ENCODE measurements around the gene SFXN1. TPM values are rescaled to one million over a fixed set of nuclear protein-coding genes. Genes with fewer than 3 reads are reported as not detected.

The SFXN1 gene
- total and polyA plus RNA-seq, 2 of the 4 experiments (the other 2 are of a cell fraction): 131 to 410 TPM

DNA sequence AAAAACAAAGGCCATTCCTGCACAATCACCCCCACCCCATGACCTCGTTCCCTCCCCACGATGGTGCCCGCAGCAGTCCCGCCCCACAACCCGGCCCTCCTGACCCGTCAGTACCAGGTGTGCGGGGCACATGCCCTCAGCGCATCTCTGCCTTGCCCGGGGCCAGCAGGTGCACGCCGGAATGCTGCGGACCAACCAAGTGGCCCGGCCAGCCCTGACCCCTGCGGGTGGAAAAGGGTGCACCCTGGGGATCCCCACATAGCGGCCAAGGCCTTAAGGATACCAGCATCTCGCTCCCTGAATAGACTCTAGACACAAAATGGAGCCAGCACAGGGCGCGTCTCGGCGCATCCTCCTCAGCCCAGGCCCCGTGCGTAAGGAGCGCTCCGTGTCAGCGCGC lies 6.0 kb downstream of the SFXN1 start:
- 89% methylated on average over 5 of the region's 26 CpGs; no CpG with 5 or more reads in 1 of the 2 experiments for WGBS, 2 experiments (ENCODE audit: extremely low coverage in 2 of 2, insufficient read length in 1 of 2)
- intact Hi-C loops (cut with micrococcal nuclease): no loop called here
- H2BK15ac ChIP-seq (ENCODE audit: low read depth, low read length): no peak overlapping the region
- no peak overlapping the region for H3K56ac ChIP-seq (ENCODE audit: extremely low read depth, insufficient read depth, low read length)
- no peak overlapping the region for H2AK5ac ChIP-seq (ENCODE audit: low read depth, low read length)
- H2AK9ac ChIP-seq (replicated peaks; ENCODE audit: low read depth, low read length, poor library complexity): no peak overlapping the region
- dilution Hi-C loops (cut with HindIII; ENCODE audit: low sequenced_read_pairs, unreplicated experiment): no loop called here
- no TSS peak for BruUV-seq (replicated peaks)
- no peak overlapping the region for H3K4me2 ChIP-seq (ENCODE audit: low read depth, low read length)
- no peak overlapping the region for H3K9ac ChIP-seq (ENCODE audit: low read depth, low read length)
- ChIA-PET POLR2A (ENCODE audit: unreplicated experiment) (no interaction called here), CTCF (interaction anchor here (0.5 kb wide), 1 partner anchor 12 kb away, joined by 3 read pairs; no protein-coding TSS in a partner anchor)
- ATAC-seq (ENCODE audit: low read depth) (no peak), DNase-seq (no peak)
- peaks cover 64% of the 10 kb centered on the region for H4K20me1 ChIP-seq (ENCODE audit: insufficient read depth, low read length)
- no peaks in the 10 kb centered on the region for H3K9me3 ChIP-seq (ENCODE audit: control insufficient read depth, insufficient read depth, low read length)
- H2AFZ ChIP-seq (replicated peaks; ENCODE audit: low read length, poor library complexity): no peak overlapping the region
- H3K4me3 ChIP-seq (ENCODE audit: insufficient read depth, low read depth, low read length): no peak overlapping the region
- H3K27ac ChIP-seq (ENCODE audit: insufficient read depth, low read length): no peak overlapping the region
- H4K5ac ChIP-seq (ENCODE audit: low read depth, low read length): no peak overlapping the region
- H3K4me1 ChIP-seq (ENCODE audit: control insufficient read depth, insufficient read depth, low read length): peaks cover 5% of the 10 kb centered on the region
- no peak overlapping the region for H4K91ac ChIP-seq (ENCODE audit: insufficient read depth, low read depth, low read length)
- peaks cover 32% of the 10 kb centered on the region for H3K36me3 ChIP-seq (ENCODE audit: control insufficient read depth, insufficient read depth, low read length)
- no peak overlapping the region for H2BK20ac ChIP-seq (ENCODE audit: low read depth, low read length)
- H3K14ac ChIP-seq (replicated peaks; ENCODE audit: low read depth, low read length): no peak overlapping the region
- H3K4ac ChIP-seq (ENCODE audit: low read depth, low read length): no peak overlapping the region
- no peak for TF ChIP-seq RFX5 (IDR thresholded peaks at IDR 0.05; ENCODE audit: low read depth, low read length)
- no peak for TF ChIP-seq RAD21 (IDR thresholded peaks at IDR 0.05; ENCODE audit: low read length)
- TF ChIP-seq, protein P1, sequence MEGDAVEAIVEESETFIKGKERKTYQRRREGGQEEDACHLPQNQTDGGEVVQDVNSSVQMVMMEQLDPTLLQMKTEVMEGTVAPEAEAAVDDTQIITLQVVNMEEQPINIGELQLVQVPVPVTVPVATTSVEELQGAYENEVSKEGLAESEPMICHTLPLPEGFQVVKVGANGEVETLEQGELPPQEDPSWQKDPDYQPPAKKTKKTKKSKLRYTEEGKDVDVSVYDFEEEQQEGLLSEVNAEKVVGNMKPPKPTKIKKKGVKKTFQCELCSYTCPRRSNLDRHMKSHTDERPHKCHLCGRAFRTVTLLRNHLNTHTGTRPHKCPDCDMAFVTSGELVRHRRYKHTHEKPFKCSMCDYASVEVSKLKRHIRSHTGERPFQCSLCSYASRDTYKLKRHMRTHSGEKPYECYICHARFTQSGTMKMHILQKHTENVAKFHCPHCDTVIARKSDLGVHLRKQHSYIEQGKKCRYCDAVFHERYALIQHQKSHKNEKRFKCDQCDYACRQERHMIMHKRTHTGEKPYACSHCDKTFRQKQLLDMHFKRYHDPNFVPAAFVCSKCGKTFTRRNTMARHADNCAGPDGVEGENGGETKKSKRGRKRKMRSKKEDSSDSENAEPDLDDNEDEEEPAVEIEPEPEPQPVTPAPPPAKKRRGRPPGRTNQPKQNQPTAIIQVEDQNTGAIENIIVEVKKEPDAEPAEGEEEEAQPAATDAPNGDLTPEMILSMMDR (conservative IDR thresholded peaks at IDR 0.05; ENCODE audit: low read depth, low read length): no peak
- TF ChIP-seq MAFK (IDR thresholded peaks at IDR 0.05; ENCODE audit: low read depth, low read length): no peak
- TF ChIP-seq RCOR1 (IDR thresholded peaks at IDR 0.05; ENCODE audit: insufficient replicate concordance, low read length): no peak
- no peak for TF ChIP-seq FOS (IDR thresholded peaks at IDR 0.05; ENCODE audit: low read depth, low read length)
- TF ChIP-seq BHLHE40 (IDR thresholded peaks at IDR 0.05; ENCODE audit: low read depth, low read length): no peak
- TF ChIP-seq, protein P2, sequence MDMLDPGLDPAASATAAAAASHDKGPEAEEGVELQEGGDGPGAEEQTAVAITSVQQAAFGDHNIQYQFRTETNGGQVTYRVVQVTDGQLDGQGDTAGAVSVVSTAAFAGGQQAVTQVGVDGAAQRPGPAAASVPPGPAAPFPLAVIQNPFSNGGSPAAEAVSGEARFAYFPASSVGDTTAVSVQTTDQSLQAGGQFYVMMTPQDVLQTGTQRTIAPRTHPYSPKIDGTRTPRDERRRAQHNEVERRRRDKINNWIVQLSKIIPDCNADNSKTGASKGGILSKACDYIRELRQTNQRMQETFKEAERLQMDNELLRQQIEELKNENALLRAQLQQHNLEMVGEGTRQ (IDR thresholded peaks at IDR 0.05; ENCODE audit: low read depth, low read length): no peak
- no peak for TF ChIP-seq NFE2L2 (IDR thresholded peaks at IDR 0.05; ENCODE audit: low read depth, low read length)
- TF ChIP-seq POLR2A (IDR thresholded peaks at IDR 0.05; ENCODE audit: low read depth, low read length): no peak
- no peak for TF ChIP-seq CHD1 (IDR thresholded peaks at IDR 0.05; ENCODE audit: low read depth, low read length)
- no peak for TF ChIP-seq MAZ (IDR thresholded peaks at IDR 0.05; ENCODE audit: borderline replicate concordance, low read depth, low read length)
- TF ChIP-seq MXI1 (IDR thresholded peaks at IDR 0.05; ENCODE audit: borderline replicate concordance, low read depth, low read length): no peak
- no peak for TF ChIP-seq CEBPB (IDR thresholded peaks at IDR 0.05; ENCODE audit: low read depth, low read length)
- TF ChIP-seq, protein P3, sequence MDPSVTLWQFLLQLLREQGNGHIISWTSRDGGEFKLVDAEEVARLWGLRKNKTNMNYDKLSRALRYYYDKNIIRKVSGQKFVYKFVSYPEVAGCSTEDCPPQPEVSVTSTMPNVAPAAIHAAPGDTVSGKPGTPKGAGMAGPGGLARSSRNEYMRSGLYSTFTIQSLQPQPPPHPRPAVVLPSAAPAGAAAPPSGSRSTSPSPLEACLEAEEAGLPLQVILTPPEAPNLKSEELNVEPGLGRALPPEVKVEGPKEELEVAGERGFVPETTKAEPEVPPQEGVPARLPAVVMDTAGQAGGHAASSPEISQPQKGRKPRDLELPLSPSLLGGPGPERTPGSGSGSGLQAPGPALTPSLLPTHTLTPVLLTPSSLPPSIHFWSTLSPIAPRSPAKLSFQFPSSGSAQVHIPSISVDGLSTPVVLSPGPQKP (IDR thresholded peaks at IDR 0.05; ENCODE audit: borderline replicate concordance, low read depth, low read length): no peak
- TF ChIP-seq SMC3 (IDR thresholded peaks at IDR 0.05; ENCODE audit: low read depth, low read length): no peak
- H3K27me3 ChIP-seq (ENCODE audit: control insufficient read depth, insufficient read depth, low read length): no peaks in the 10 kb centered on the region
- H3K23ac ChIP-seq (ENCODE audit: low read depth, low read length): no peak overlapping the region
- H2BK120ac ChIP-seq (ENCODE audit: low read depth, low read length): no peak overlapping the region
- peaks cover 13 to 54% of the 10 kb centered on the region in 2 experiments for H3K79me1 ChIP-seq (ENCODE audit: low read depth in 1 of 2, low read length in 2 of 2)
- H3K18ac ChIP-seq (ENCODE audit: low read depth, low read length): no peak overlapping the region
- H3K9me1 ChIP-seq (ENCODE audit: insufficient read depth, low read length): peaks cover 26% of the 10 kb centered on the region; the same call in 1 of the 2 replicates
- no peak overlapping the region for H4K8ac ChIP-seq (ENCODE audit: low read depth in 2 of 2, low read length in 2 of 2)
- no peak overlapping the region for H2BK5ac ChIP-seq (ENCODE audit: low read depth, low read length, poor library complexity, severe bottlenecking)
- in situ Hi-C loops (cut with MboI; ENCODE audit: low sequenced_read_pairs): no loop called here
